Dendritic cell treated with granulocyte-macrophage colony-stimulating factor and Interleukin-4, amounts not matched to agents 40 ng/mL and 50 ng/mL, for 4 days (primary cell): Measurements from ENCODE around the gene CELSR1.

ENCODE experiments used
- H3K27ac Mint-ChIP-seq: one replicate; pipeline ENCODE4 v1.8.0; 2022; ENCODE audit warnings: mild to moderate bottlenecking, mixed read lengths
- H3K27me3 Mint-ChIP-seq: one replicate; pipeline ENCODE4 v1.8.0; 2022; ENCODE audit warnings: mild to moderate bottlenecking, mixed read lengths
- H3K36me3 Mint-ChIP-seq: one replicate; pipeline ENCODE4 v1.8.0; 2022; ENCODE audit warnings: low read depth, mixed read lengths
- H3K4me1 Mint-ChIP-seq: one replicate; pipeline ENCODE4 v1.8.0; 2022; ENCODE audit warnings: low read depth, mixed read lengths
- H3K4me3 Mint-ChIP-seq: one replicate; pipeline ENCODE4 v1.8.0; 2022; ENCODE audit warnings: mild to moderate bottlenecking, moderate library complexity, mixed read lengths
- H3K9me3 Mint-ChIP-seq: one replicate; pipeline ENCODE4 v1.8.0; 2022; ENCODE audit warnings: mixed read lengths
- intact Hi-C: fragments of 100-400 bp; cut with micrococcal nuclease; formaldehyde crosslinking; loops from one replicate; pipeline ENCODE4 v1.15.0; 2022

Gene CELSR1

GRCh38 chr22:46551996-46552395, 14.6 kb upstream of the CELSR1 start:
- Mint-ChIP-seq H3K27me3 (peaks cover 7% of the 10 kb centered on the region), H3K36me3 (no peaks in the 10 kb centered on the region), H3K9me3 (peaks cover 19% of the 10 kb centered on the region), H3K27ac (no peak overlapping the region), H3K4me1 (peaks cover 25% of the 10 kb centered on the region), H3K4me3 (no peak overlapping the region)
- intact Hi-C loops = no loop called here

DNA sequence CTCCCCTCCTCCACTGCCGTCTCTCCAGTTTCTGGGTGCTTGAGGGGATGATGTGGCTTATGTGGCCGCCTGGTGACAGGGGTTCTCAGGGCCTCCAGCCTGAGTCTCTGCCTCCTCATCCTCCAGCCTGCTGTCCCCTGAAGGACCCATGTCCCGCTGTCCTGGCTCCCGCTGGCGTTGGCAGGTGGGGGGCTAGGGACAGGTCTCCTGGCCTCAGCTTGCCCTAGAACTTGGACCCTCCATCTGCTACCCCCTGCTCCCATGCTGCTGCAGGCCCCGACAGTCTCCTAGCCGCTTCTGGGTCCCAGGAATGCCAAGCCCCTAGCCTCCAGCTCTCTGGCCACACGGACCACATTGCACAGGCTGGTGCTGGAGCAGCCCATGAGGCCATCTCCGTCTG, 13.9 kb upstream of the CELSR1 start:
- Mint-ChIP-seq H3K4me3 (no peak overlapping the region), H3K27me3 (peaks cover 7% of the 10 kb centered on the region), H3K36me3 (no peaks in the 10 kb centered on the region), H3K9me3 (peaks cover 13% of the 10 kb centered on the region), H3K4me1 (peaks cover 32% of the 10 kb centered on the region), H3K27ac (no peak overlapping the region)
- intact Hi-C loops = no loop called here

- H3K4me1 Mint-ChIP-seq = peaks cover 42% of the 10 kb centered on the region
- no peaks in the 10 kb centered on the region for H3K36me3 Mint-ChIP-seq
- H3K27me3 Mint-ChIP-seq = peaks cover 11% of the 10 kb centered on the region
- H3K9me3 Mint-ChIP-seq = peaks cover 13% of the 10 kb centered on the region
- no peak overlapping the region for H3K4me3 Mint-ChIP-seq
- peak overlapping the region; percentile 26 for H3K27ac Mint-ChIP-seq
- intact Hi-C loops = no loop called here
These were observed 12.7 kb upstream of the CELSR1 start for GRCh38 chr22:46549971-46550641.

GRCh38 chr22:46549563-46549840, 12.1 kb upstream of the CELSR1 start:
- peaks cover 13% of the 10 kb centered on the region for H3K27me3 Mint-ChIP-seq
- no peak overlapping the region for H3K4me3 Mint-ChIP-seq

GRCh38 chr22:46547883-46548244, 10.4 kb upstream of the CELSR1 start:
- Mint-ChIP-seq H3K9me3 (peaks cover 7% of the 10 kb centered on the region), H3K27me3 (peaks cover 21% of the 10 kb centered on the region), H3K4me1 (peaks cover 46% of the 10 kb centered on the region), H3K36me3 (no peaks in the 10 kb centered on the region), H3K27ac (peak overlapping the region; percentile 66), H3K4me3 (no peak overlapping the region)
- intact Hi-C loops = no loop called here

More at GRCh38 chr22:46549563-46549840, 12.1 kb upstream of the CELSR1 start:
- Mint-ChIP-seq H3K27ac (peak overlapping the region; percentile 54), H3K36me3 (no peaks in the 10 kb centered on the region), H3K9me3 (peaks cover 13% of the 10 kb centered on the region), H3K4me1 (peaks cover 46% of the 10 kb centered on the region)
- intact Hi-C loops = no loop called here

- peaks cover 2% of the 10 kb centered on the region for H3K9me3 Mint-ChIP-seq
- peaks cover 46% of the 10 kb centered on the region for H3K4me1 Mint-ChIP-seq
- intact Hi-C loops = no loop called here
- H3K27me3 Mint-ChIP-seq = peaks cover 24% of the 10 kb centered on the region
- H3K4me3 Mint-ChIP-seq = no peak overlapping the region
- no peaks in the 10 kb centered on the region for H3K36me3 Mint-ChIP-seq
- H3K27ac Mint-ChIP-seq = peak overlapping the region; percentile 66
These were observed 9.9 kb upstream of the CELSR1 start for GRCh38 chr22:46547179-46547882.

GRCh38 chr22:46546466-46547178, 9.2 kb upstream of the CELSR1 start:
- Mint-ChIP-seq H3K4me1 (peaks cover 46% of the 10 kb centered on the region), H3K36me3 (no peaks in the 10 kb centered on the region), H3K9me3 (no peaks in the 10 kb centered on the region)

DNA sequence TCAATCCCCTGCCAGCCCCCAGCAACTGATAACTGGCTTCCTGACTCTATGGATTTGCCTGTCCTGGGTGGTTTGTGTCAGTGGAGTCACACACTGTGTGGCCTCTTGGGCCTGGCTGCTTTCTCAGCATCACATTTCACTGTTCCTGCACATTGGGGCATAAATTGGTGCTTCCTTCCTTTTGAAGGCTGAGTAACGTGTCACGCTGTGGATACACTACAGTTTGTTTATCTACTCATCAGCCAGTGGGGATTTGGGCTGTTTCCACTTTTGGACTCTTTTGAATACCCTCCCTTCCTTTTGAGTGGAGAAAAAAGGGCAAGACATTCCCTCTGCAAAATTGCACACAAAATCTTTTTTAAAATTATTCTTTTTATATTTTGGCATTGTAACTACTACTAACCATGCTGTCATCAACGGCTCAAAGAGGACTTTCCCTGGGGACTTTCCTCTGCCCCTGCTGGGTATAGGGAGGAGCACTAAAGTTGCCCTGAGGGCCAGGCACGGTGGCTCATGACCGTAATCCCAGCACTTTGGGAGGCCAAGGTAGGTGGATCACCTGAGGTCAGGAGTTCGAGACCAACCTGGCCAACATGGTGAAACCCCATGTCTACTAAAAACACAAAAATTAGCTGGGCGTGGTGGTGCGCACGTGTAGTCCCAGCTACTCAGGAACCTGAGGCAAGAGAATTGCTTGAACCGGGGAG, 7.8 kb upstream of the CELSR1 start:
- Mint-ChIP-seq H3K9me3 (no peaks in the 10 kb centered on the region), H3K4me1 (peaks cover 46% of the 10 kb centered on the region), H3K36me3 (no peaks in the 10 kb centered on the region), H3K27me3 (peaks cover 37% of the 10 kb centered on the region), H3K4me3 (no peak overlapping the region), H3K27ac (peak overlapping the region; percentile 66)
- intact Hi-C loops = no loop called here

More at GRCh38 chr22:46546466-46547178, 9.2 kb upstream of the CELSR1 start:
- Mint-ChIP-seq H3K27ac (peak overlapping the region; percentile 66), H3K4me3 (no peak overlapping the region), H3K27me3 (peaks cover 31% of the 10 kb centered on the region)
- intact Hi-C loops = no loop called here

DNA sequence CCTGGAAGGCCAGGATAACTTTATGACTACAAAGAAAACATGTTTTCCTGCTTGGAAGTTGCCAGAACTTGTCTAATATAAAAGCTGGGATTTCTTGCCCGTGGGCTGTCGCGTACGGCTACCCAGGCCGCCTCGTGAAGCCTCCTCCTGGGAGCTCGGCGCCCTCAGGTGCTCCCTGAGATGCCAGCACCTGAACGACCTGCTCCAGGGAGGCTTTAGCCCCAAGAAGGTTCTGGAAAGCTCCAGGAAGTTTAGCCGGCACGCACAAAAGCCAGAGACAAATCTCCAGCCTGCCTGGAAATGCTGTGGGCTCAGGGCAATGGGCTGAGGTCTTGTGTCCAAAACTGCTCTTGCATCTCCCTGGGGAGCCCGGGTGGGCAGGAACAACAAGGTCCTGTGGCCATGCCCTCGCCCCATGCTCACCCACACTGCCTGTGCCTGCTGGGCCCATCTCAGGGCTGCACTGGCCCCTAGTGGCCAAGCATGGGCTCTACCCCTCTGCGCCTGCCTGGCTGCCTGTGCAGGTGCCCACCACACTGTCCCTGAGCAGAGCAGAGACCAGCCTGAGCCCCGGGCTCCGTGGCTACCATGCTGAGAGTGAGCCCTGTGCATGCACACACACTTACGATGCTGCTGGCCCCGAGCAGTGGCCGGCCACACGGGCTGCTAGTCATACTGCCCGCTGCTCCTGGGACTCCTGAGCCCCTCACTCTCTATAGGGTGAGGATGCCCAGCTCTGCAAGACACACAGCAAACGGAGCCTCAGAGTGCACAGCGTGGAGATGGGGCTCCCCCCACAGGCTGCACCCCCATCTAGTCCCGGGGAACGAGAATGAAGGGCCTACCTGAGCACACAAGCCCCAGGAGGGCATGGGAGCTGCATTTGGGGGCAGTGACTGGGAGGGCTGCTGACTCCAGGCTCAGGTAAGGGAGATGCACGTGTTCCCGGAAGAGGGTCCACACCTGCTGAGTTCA, 4.9 kb upstream of the CELSR1 start:
- no peaks in the 10 kb centered on the region for H3K9me3 Mint-ChIP-seq
- H3K36me3 Mint-ChIP-seq = no peaks in the 10 kb centered on the region
- no peak overlapping the region for H3K4me3 Mint-ChIP-seq
- H3K4me1 Mint-ChIP-seq = peaks cover 39% of the 10 kb centered on the region
- intact Hi-C loops = loop anchor here (1.0 kb wide), 1 partner anchor 175 kb away; no protein-coding TSS in a partner anchor
- H3K27me3 Mint-ChIP-seq = peaks cover 59% of the 10 kb centered on the region
- no peak overlapping the region for H3K27ac Mint-ChIP-seq

DNA sequence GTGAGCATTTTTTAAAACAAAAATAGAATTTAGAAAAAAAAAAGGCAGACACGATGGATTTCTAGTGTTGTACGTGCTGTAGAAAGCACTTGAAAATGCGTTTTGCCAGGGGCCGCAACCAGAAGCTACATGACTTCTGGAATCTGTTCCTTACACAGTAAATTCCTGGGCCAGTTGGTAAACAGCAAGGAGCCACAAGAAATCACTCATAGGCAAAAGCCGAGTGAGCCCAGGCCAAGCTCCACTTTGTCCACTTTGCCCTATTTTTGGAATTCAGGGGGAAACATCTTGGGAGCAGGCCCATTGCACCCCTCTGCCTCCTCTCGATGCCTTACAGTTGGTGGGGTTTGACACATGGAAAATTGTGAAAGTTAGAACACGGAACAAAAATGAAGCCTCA, 4.1 kb upstream of the CELSR1 start:
- intact Hi-C loops = no loop called here
- H3K4me3 Mint-ChIP-seq = no peak overlapping the region
- H3K27me3 Mint-ChIP-seq = peaks cover 59% of the 10 kb centered on the region
- H3K36me3 Mint-ChIP-seq = no peaks in the 10 kb centered on the region
- peaks cover 32% of the 10 kb centered on the region for H3K4me1 Mint-ChIP-seq
- no peaks in the 10 kb centered on the region for H3K9me3 Mint-ChIP-seq
- no peak overlapping the region for H3K27ac Mint-ChIP-seq

GRCh38 chr22:46540874-46541273, 3.5 kb upstream of the CELSR1 start:
- no peaks in the 10 kb centered on the region for H3K36me3 Mint-ChIP-seq
- no peaks in the 10 kb centered on the region for H3K9me3 Mint-ChIP-seq
- H3K27me3 Mint-ChIP-seq = peaks cover 61% of the 10 kb centered on the region
- H3K4me3 Mint-ChIP-seq = no peak overlapping the region
- no peak overlapping the region for H3K27ac Mint-ChIP-seq
- intact Hi-C loops = no loop called here
- H3K4me1 Mint-ChIP-seq = peaks cover 25% of the 10 kb centered on the region

- intact Hi-C loops = no loop called here
- Mint-ChIP-seq H3K36me3 (no peaks in the 10 kb centered on the region), H3K27me3 (peaks cover 75% of the 10 kb centered on the region), H3K4me3 (peak overlapping the region; percentile 70), H3K9me3 (no peaks in the 10 kb centered on the region), H3K4me1 (peaks cover 15% of the 10 kb centered on the region), H3K27ac (no peak overlapping the region)
These were observed 1.7 kb upstream of the CELSR1 start for GRCh38 chr22:46539169-46539568.

- Mint-ChIP-seq H3K27me3 (peaks cover 74% of the 10 kb centered on the region), H3K4me3 (peak overlapping the region; percentile 70)
These were observed 1.4 kb upstream of the CELSR1 start for GRCh38 chr22:46538814-46539160.

More at GRCh38 chr22:46538814-46539160, 1.4 kb upstream of the CELSR1 start:
- Mint-ChIP-seq H3K4me1 (peaks cover 15% of the 10 kb centered on the region), H3K36me3 (no peaks in the 10 kb centered on the region), H3K27ac (no peak overlapping the region), H3K9me3 (no peaks in the 10 kb centered on the region)
- intact Hi-C loops = no loop called here
